Measurements from ENCODE around the gene OR51B4.

DNA sequence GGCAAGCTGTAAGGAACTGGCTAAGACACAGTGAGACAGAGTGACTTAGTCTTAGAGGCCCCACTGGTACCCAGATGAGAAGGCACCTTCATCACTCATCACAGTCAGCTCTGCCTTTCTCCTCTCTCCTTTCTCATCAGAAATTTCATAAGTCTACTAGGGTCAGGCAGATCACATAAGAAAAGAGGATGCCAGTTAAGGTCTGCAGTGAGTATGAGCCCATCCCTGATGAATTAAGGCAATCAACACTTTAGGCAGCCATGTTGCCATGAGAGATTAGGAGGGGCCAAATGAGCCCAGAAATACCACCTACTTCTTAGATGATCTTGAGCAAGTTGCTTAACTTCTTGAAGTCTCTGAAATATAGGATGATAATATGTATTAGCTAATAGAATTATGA, 20.1 kb downstream of the OR51B4 start:
- TF ChIP-seq POLR2A (IDR thresholded peaks at IDR 0.05; ENCODE audit: low read length), result no peak
- TF ChIP-seq, protein P1, sequence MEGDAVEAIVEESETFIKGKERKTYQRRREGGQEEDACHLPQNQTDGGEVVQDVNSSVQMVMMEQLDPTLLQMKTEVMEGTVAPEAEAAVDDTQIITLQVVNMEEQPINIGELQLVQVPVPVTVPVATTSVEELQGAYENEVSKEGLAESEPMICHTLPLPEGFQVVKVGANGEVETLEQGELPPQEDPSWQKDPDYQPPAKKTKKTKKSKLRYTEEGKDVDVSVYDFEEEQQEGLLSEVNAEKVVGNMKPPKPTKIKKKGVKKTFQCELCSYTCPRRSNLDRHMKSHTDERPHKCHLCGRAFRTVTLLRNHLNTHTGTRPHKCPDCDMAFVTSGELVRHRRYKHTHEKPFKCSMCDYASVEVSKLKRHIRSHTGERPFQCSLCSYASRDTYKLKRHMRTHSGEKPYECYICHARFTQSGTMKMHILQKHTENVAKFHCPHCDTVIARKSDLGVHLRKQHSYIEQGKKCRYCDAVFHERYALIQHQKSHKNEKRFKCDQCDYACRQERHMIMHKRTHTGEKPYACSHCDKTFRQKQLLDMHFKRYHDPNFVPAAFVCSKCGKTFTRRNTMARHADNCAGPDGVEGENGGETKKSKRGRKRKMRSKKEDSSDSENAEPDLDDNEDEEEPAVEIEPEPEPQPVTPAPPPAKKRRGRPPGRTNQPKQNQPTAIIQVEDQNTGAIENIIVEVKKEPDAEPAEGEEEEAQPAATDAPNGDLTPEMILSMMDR (IDR thresholded peaks at IDR 0.05), result no peak
- TF ChIP-seq RAD21 (conservative IDR thresholded peaks at IDR 0.05 in 1 of 2, IDR thresholded peaks at IDR 0.05 in 1 of 2), result no peak
- TF ChIP-seq CEBPB (IDR thresholded peaks at IDR 0.05), result no peak
- no peak for TF ChIP-seq RCOR1 (IDR thresholded peaks at IDR 0.05; ENCODE audit: low read depth, low read length)
- TF ChIP-seq EP300 (IDR thresholded peaks at IDR 0.05), result no peak
- TF ChIP-seq, protein P2, sequence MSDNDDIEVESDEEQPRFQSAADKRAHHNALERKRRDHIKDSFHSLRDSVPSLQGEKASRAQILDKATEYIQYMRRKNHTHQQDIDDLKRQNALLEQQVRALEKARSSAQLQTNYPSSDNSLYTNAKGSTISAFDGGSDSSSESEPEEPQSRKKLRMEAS (IDR thresholded peaks at IDR 0.05), result no peak
- TF ChIP-seq, protein P3, sequence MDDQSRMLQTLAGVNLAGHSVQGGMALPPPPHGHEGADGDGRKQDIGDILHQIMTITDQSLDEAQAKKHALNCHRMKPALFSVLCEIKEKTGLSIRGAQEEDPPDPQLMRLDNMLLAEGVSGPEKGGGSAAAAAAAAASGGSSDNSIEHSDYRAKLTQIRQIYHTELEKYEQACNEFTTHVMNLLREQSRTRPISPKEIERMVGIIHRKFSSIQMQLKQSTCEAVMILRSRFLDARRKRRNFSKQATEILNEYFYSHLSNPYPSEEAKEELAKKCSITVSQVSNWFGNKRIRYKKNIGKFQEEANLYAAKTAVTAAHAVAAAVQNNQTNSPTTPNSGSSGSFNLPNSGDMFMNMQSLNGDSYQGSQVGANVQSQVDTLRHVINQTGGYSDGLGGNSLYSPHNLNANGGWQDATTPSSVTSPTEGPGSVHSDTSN (IDR thresholded peaks at IDR 0.05), result no peak
- TF ChIP-seq, protein P4, sequence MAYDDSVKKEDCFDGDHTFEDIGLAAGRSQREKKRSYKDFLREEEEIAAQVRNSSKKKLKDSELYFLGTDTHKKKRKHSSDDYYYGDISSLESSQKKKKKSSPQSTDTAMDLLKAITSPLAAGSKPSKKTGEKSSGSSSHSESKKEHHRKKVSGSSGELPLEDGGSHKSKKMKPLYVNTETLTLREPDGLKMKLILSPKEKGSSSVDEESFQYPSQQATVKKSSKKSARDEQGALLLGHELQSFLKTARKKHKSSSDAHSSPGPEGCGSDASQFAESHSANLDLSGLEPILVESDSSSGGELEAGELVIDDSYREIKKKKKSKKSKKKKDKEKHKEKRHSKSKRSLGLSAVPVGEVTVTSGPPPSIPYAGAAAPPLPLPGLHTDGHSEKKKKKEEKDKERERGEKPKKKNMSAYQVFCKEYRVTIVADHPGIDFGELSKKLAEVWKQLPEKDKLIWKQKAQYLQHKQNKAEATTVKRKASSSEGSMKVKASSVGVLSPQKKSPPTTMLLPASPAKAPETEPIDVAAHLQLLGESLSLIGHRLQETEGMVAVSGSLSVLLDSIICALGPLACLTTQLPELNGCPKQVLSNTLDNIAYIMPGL (CRISPR knock-in tag; IDR thresholded peaks at IDR 0.05; ENCODE audit: borderline replicate concordance), result no peak
- TF ChIP-seq, protein P5, sequence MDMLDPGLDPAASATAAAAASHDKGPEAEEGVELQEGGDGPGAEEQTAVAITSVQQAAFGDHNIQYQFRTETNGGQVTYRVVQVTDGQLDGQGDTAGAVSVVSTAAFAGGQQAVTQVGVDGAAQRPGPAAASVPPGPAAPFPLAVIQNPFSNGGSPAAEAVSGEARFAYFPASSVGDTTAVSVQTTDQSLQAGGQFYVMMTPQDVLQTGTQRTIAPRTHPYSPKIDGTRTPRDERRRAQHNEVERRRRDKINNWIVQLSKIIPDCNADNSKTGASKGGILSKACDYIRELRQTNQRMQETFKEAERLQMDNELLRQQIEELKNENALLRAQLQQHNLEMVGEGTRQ (IDR thresholded peaks at IDR 0.05), result no peak

Measured in A549 (cell line).